ENCODE results near the gene FN3KRP. TPM values are rescaled to one million over a fixed set of nuclear protein-coding genes. Genes with fewer than 3 reads are reported as not detected.

FN3KRP gene
- total and polyA plus RNA-seq, 2 experiments from 2014 or later = 18.6 to 38.7 TPM

DNA sequence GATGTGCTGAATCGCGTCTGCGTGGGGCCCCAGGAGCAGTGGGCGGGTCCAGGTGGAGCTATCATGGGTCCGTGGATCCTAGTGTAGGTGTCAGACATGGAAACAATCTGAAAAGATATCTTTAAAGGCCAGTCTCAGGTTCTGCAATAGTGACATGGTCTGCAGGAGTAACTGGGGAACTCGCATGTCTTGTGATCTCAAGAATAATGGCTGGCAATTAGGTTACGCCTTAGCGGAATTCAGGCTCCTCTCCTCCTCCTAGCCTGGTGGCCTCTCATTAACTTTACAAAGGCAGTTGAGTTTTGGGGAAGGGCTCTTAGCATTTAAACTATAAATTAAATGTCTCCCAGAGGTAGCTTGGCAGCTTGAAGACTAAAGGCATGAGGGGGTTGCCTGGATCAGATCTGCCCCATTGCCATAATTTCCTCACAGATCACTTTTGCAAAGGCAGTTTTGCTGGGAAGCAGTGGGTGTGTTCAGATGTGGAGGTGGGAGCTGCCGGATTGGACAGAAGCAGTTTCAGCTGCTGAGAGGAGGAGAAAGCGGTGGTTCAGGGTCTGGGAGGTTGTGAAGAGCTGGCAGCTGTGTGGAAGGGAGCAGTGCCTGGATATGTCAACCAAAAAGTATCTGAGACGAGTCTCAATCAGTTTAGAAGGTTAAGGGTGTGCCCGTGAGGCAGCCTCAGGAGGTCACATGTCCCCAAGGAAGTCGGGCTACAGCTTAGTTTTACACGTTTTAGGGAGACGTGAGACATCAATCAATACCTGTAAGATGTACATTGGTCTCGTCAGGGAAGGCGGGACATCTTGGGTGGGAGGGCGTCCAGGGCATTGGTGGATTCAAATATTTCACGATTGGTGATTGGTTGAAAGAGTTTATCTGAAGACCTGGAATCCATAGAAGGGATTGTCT lies 38.0 kb downstream of the FN3KRP start:
- Histone ChIP-seq H3K4me1 (ENCODE audit: low read depth) (peaks cover 6% of the 10 kb centered on the region), H3K27me3 (no peaks in the 10 kb centered on the region), H3K27ac (peak overlapping the region; percentile 66), H3K9me3 (ENCODE audit: low read depth) (no peaks in the 10 kb centered on the region), H3K4me3 (peak overlapping the region; percentile 22), H3K36me3 (no peaks in the 10 kb centered on the region)
- DNase-seq (ENCODE audit: low read depth in 1 of 2, low spot score in 1 of 2) = peak in 1 of 2 donors; percentile 73
- TF ChIP-seq, protein P1, sequence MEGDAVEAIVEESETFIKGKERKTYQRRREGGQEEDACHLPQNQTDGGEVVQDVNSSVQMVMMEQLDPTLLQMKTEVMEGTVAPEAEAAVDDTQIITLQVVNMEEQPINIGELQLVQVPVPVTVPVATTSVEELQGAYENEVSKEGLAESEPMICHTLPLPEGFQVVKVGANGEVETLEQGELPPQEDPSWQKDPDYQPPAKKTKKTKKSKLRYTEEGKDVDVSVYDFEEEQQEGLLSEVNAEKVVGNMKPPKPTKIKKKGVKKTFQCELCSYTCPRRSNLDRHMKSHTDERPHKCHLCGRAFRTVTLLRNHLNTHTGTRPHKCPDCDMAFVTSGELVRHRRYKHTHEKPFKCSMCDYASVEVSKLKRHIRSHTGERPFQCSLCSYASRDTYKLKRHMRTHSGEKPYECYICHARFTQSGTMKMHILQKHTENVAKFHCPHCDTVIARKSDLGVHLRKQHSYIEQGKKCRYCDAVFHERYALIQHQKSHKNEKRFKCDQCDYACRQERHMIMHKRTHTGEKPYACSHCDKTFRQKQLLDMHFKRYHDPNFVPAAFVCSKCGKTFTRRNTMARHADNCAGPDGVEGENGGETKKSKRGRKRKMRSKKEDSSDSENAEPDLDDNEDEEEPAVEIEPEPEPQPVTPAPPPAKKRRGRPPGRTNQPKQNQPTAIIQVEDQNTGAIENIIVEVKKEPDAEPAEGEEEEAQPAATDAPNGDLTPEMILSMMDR (IDR thresholded peaks at IDR 0.05; ENCODE audit: low read depth, low read length) = no peak

DNA sequence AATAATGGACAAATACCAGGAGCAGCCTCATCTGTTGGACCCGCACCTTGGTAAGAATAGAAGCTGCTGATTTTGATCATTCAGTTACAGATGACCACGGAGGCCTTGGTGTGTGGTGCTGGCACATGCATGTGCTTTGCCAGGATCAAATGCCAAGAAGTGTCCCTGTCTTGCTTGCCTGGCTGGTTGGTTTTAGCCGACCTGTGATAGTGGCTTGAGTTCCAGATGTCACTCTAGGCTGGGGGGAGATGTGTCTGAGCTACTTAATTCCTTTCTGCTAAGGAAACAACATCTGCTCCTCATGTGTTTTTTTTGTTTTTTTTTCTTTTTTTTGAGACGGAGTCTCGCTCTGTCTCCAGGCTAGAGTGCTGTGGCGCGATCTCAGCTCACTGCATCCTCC lies 39.7 kb downstream of the FN3KRP start:
- H3K4me1 ChIP-seq (ENCODE audit: low read depth) = peaks cover 6% of the 10 kb centered on the region
- TF ChIP-seq, protein P1 (IDR thresholded peaks at IDR 0.05; ENCODE audit: low read depth, low read length) = no peak
- H3K4me3 ChIP-seq = no peak overlapping the region
- no peaks in the 10 kb centered on the region for H3K27me3 ChIP-seq
- no peak for DNase-seq (ENCODE audit: low read depth in 1 of 2, low spot score in 1 of 2)
- H3K27ac ChIP-seq = no peak overlapping the region
- H3K36me3 ChIP-seq = no peaks in the 10 kb centered on the region
- H3K9me3 ChIP-seq (ENCODE audit: low read depth) = no peaks in the 10 kb centered on the region

DNA sequence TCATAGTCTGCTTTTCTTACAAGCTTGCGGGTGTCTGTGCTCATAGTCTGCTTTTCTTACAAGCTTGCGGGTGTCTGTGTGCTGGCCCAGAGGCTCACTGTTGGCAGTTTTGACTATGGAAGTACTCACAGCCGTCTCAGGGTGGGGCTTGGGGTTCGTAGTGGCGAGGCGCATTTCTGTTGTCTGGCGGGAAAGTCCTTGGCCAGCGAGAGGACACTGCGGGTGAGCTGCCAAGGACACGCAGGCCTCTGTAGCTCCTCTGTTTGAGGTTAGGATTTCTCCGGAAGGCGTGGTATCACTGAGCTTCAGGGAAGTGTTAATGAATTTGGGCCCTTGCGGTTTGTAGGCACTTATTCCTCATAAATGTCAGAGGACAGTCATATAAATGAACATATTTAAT lies 48.9 kb downstream of the FN3KRP start:
- Histone ChIP-seq H3K4me3 (no peak overlapping the region), H3K9me3 (ENCODE audit: low read depth) (no peaks in the 10 kb centered on the region), H3K4me1 (ENCODE audit: low read depth) (no peaks in the 10 kb centered on the region), H3K36me3 (peaks cover 16% of the 10 kb centered on the region), H3K27me3 (no peaks in the 10 kb centered on the region), H3K27ac (no peak overlapping the region)
- no peak for DNase-seq (ENCODE audit: low read depth in 1 of 2, low spot score in 1 of 2)
- TF ChIP-seq, protein P1 (IDR thresholded peaks at IDR 0.05; ENCODE audit: low read depth, low read length) = no peak

DNA sequence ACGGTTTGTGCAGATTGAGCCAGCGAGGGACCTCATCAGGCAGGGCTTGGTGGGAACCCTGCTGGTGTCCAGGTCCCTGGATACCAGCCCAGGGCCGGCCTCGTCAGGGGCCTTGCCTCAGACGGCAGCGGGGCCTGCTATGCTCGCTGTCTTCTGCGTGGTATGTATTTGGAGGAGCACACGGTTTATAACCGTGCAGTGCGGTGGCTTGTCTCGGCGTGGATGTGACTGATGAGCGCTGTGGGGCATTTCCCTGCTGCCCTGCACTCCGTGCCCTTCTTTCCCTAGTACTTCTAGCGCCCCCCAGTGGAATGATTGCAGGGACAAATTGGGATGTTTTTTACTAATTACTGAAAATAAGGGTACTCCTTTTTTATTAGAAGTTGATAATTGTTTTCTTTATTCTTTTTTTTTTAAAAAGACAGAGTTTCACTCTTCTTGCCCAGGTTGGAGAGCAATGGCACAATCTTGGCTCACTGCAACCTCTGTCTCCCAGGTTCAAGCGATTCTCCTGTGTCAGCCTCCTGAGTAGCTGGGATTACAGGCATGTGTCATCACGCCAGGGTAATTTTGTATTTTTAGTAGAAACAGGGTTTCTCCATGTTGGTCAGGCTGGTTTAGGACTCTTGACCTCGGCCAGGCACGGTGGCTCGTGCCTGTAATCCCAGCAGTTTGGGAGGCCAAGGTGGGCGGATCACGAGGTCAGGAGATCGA lies 50.7 kb downstream of the FN3KRP start:
- peaks cover 16% of the 10 kb centered on the region for H3K36me3 ChIP-seq
- TF ChIP-seq, protein P1 (IDR thresholded peaks at IDR 0.05; ENCODE audit: low read depth, low read length) = peak; percentile 59
- no peaks in the 10 kb centered on the region for H3K9me3 ChIP-seq (ENCODE audit: low read depth)
- H3K27me3 ChIP-seq = no peaks in the 10 kb centered on the region
- H3K4me1 ChIP-seq (ENCODE audit: low read depth) = no peaks in the 10 kb centered on the region
- H3K4me3 ChIP-seq = no peak overlapping the region
- H3K27ac ChIP-seq = no peak overlapping the region
- peak; percentile 56 to 60 for DNase-seq (ENCODE audit: low read depth in 1 of 2, low spot score in 1 of 2)

DNA sequence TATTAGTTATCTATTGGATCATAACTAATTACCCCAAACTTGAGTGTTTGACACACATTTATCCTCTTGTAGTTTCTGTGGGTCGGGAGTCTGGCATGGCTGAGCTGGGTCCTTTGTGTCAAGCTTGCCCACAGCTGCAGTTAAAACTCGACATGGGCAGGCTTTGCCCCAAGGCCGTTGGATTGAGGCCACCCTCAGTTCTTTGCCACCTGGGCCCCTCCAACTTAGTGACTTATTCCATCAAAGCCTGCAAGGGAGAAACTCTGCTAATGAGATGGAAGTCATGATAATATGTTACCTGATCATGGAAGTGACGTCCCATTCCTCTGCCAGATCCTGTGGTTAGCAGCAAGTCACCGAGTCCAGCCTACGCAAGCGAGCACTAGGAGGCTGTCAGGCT lies 52.5 kb downstream of the FN3KRP start:
- H3K4me1 ChIP-seq (ENCODE audit: low read depth) = no peaks in the 10 kb centered on the region
- DNase-seq (ENCODE audit: low read depth in 1 of 2, low spot score in 1 of 2) = no peak
- no peak overlapping the region for H3K4me3 ChIP-seq
- no peaks in the 10 kb centered on the region for H3K27me3 ChIP-seq
- H3K27ac ChIP-seq = no peak overlapping the region
- TF ChIP-seq, protein P1 (IDR thresholded peaks at IDR 0.05; ENCODE audit: low read depth, low read length) = no peak
- no peaks in the 10 kb centered on the region for H3K9me3 ChIP-seq (ENCODE audit: low read depth)
- peaks cover 16% of the 10 kb centered on the region for H3K36me3 ChIP-seq
